WTC11 (cell line): Measurements from ENCODE around the gene SERTAD3. TPM values are rescaled to one million over a fixed set of nuclear protein-coding genes. Genes with fewer than 3 reads are reported as not detected.

ENCODE experiments used
- ATAC-seq: fragments of 200-7000 bp; cut with Tn5 transposase; 2 replicates; pipeline ENCODE4 v1.10.0; 2021; ENCODE audit warnings: mild to moderate bottlenecking, moderate library complexity
- CTCF ChIA-PET: fragments of 300-600 bp; sonication (Branson Sonifier 250); formaldehyde crosslinking; loops from one replicate; lab custom pipeline; 2021; ENCODE audit warnings: antibody characterized with exemption; lab: Charles Lee
- POLR2A ChIA-PET: fragments of 350-600 bp; sonication (Branson Sonifier 250); formaldehyde crosslinking; loops from one replicate; lab custom pipeline; 2021; ENCODE audit warnings: antibody characterized with exemption; lab: Charles Lee
- DNase-seq: peaks from one replicate; pipeline ENCODE4 v3.0.0; 2021; ENCODE audit warnings: low spot score
- H3K27ac Mint-ChIP-seq: 2 replicates; pipeline ENCODE4 v1.8.0; 2021; ENCODE audit warnings: mixed read lengths
- H3K27me3 Mint-ChIP-seq: 2 replicates; pipeline ENCODE4 v1.8.0; 2021; ENCODE audit warnings: low read depth, mild to moderate bottlenecking, moderate library complexity, mixed read lengths
- H3K36me3 Mint-ChIP-seq: 2 replicates; pipeline ENCODE4 v1.8.0; 2021; ENCODE audit warnings: mixed read lengths
- H3K4me1 Mint-ChIP-seq: 2 replicates; pipeline ENCODE4 v1.8.0; 2022; ENCODE audit warnings: mixed read lengths
- H3K4me3 Mint-ChIP-seq: 2 replicates; pipeline ENCODE4 v1.8.0; 2021; ENCODE audit warnings: mild to moderate bottlenecking, moderate library complexity, mixed read lengths
- H3K9me3 Mint-ChIP-seq: 2 replicates; pipeline ENCODE4 v1.8.0; 2021; ENCODE audit warnings: mixed read lengths
- CREM ChIP-seq: sonication (generic); formaldehyde crosslinking; IDR thresholded peaks from 2 replicates; pipeline ENCODE4 v1.8.1; 2022; ENCODE audit warnings: mild to moderate bottlenecking, missing genetic modification reagents, moderate library complexity
- GTF2I ChIP-seq: fragments of 250-450 bp; sonication (Bioruptor Pico); conservative IDR thresholded peaks from 2 replicates; pipeline ENCODE4 v1.4.0; 2021; ENCODE audit warnings: mild to moderate bottlenecking
- NFE2L1 ChIP-seq: sonication (generic); formaldehyde crosslinking; IDR thresholded peaks from 2 replicates; pipeline ENCODE4 v1.8.1; 2023; ENCODE audit warnings: missing genetic modification reagents
- NR1H2 ChIP-seq: sonication (generic); formaldehyde crosslinking; IDR thresholded peaks from 2 replicates; pipeline ENCODE4 v1.9.0; 2021; ENCODE audit warnings: mild to moderate bottlenecking, moderate library complexity, missing genetic modification reagents
- SOX15 ChIP-seq: fragments of 250-450 bp; sonication (Bioruptor Pico); IDR thresholded peaks from 2 replicates; pipeline ENCODE4 v1.9.0; 2021; ENCODE audit warnings: mild to moderate bottlenecking
- ZNF317 ChIP-seq: sonication (generic); formaldehyde crosslinking; IDR thresholded peaks from 2 replicates; pipeline ENCODE4 v1.8.1; 2023; ENCODE audit warnings: low read depth, mild to moderate bottlenecking, moderate library complexity, missing genetic modification reagents, borderline replicate concordance
- ZNF396 ChIP-seq: fragments of 250-450 bp; sonication (Bioruptor Pico); IDR thresholded peaks from 2 replicates; pipeline ENCODE4 v1.8.0; 2021; ENCODE audit warnings: mild to moderate bottlenecking, moderate library complexity, borderline replicate concordance
- total RNA-seq: library from RNA; stranded (reverse); gene quantifications from 3 replicates; pipeline ENCODE4 v1.2.3, GENCODE V29; 2021
- TF ChIP-seq, protein P1 (sequence below): sonication (generic); formaldehyde crosslinking; IDR thresholded peaks from 2 replicates; pipeline ENCODE4 v1.8.1; 2023; ENCODE audit warnings: mild to moderate bottlenecking, moderate library complexity, missing genetic modification reagents
- TF ChIP-seq, protein P2 (sequence below): fragments of 250-450 bp; sonication (Bioruptor Pico); IDR thresholded peaks from 2 replicates; pipeline ENCODE4 v1.9.0; 2021; ENCODE audit warnings: mild to moderate bottlenecking, borderline replicate concordance
- TF ChIP-seq, protein P3 (sequence below): sonication (generic); formaldehyde crosslinking; conservative IDR thresholded peaks from 2 replicates; pipeline ENCODE4 v1.8.1; 2023; ENCODE audit warnings: mild to moderate bottlenecking, low read depth, missing genetic modification reagents, moderate library complexity
- TF ChIP-seq, protein P4 (sequence below): fragments of 250-450 bp; sonication (Bioruptor Pico); IDR thresholded peaks from 2 replicates; pipeline ENCODE4 v1.9.0; 2021; ENCODE audit warnings: mild to moderate bottlenecking

Gene SERTAD3
- total RNA-seq, 1 experiment from 2014 or later, result 33.6 TPM

DNA sequence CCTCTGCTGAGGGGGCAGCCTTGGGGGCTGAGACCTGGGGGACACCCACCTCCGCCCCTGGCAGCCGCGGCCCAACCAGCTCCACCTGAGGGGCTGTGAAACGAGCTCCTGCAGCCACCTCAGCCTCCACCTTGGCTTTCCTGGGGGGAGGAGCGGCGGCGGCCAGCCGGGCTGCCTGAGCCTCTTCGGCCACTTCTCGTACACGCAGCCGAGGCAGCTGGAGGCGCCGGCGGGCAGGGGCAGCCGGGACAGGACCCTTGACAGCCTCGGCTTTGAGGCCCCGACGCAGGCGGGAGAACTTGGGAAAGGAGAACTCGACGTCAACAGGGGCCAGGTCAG, 46.6 kb downstream of the SERTAD3 start:
- peaks cover 6% of the 10 kb centered on the region for H3K4me1 Mint-ChIP-seq
- TF ChIP-seq NR1H2 (CRISPR knock-in tag) (no peak), GTF2I (CRISPR knock-in tag) (no peak), SOX15 (no peak), ZNF396 (no peak), ZNF317 (CRISPR knock-in tag) (no peak), NFE2L1 (CRISPR knock-in tag) (no peak), CREM (CRISPR knock-in tag) (no peak)
- TF ChIP-seq, protein P1, sequence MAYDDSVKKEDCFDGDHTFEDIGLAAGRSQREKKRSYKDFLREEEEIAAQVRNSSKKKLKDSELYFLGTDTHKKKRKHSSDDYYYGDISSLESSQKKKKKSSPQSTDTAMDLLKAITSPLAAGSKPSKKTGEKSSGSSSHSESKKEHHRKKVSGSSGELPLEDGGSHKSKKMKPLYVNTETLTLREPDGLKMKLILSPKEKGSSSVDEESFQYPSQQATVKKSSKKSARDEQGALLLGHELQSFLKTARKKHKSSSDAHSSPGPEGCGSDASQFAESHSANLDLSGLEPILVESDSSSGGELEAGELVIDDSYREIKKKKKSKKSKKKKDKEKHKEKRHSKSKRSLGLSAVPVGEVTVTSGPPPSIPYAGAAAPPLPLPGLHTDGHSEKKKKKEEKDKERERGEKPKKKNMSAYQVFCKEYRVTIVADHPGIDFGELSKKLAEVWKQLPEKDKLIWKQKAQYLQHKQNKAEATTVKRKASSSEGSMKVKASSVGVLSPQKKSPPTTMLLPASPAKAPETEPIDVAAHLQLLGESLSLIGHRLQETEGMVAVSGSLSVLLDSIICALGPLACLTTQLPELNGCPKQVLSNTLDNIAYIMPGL (CRISPR knock-in tag), result no peak
- TF ChIP-seq, all 79 proteins: peak for 0
- H3K9me3 Mint-ChIP-seq, result no peaks in the 10 kb centered on the region
- H3K36me3 Mint-ChIP-seq, result no peaks in the 10 kb centered on the region
- H3K27me3 Mint-ChIP-seq, result peaks cover 37% of the 10 kb centered on the region
- no peak for DNase-seq
- ChIA-PET POLR2A (interaction anchor here (1.1 kb wide), 1 partner anchor 46 kb away, joined by 3 read pairs; no protein-coding TSS in a partner anchor), CTCF (interaction anchor here (1.1 to 1.3 kb wide), 2 partner anchors 23 to 92 kb away, joined by 5 to 6 read pairs; no protein-coding TSS in a partner anchor)
- no peak for ATAC-seq
- H3K4me3 Mint-ChIP-seq, result no peak overlapping the region
- no peak overlapping the region for H3K27ac Mint-ChIP-seq

DNA sequence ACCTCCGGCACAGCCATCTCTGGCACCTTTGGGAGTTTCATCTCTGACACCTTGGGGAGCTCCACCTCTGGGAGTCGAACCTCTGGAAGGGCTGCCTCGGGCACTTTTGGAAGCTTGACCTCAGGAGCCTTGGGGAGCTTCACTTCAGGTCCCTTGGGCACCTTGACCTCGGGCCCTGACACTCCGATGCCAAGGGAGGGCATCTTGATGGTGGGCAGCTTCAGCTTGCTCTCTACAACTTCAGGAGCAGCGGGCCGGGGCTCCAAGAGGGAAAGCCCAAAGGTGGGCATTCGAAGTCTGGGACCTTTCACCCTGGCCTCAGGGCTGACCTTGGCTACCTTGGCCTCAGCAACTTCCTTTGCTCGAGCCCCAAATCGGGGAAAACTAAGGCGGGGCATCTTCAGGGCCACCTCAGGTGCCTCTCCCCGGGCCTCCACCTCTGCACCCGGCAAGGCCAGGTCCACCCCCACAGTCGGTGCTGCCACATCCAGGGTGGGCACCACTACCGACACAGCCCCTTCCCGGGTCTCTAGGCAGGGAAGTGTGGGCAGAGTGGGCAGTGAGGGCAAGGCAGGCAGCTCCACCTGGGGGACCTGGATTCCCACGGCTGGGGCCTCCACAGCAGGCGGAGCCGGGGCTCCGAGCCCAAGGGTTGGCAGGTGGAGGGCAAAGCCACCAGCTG, 47.1 kb downstream of the SERTAD3 start:
- Mint-ChIP-seq H3K4me3 (no peak overlapping the region), H3K27me3 (peaks cover 37% of the 10 kb centered on the region)
- ATAC-seq, result no peak
- TF ChIP-seq, protein P2, sequence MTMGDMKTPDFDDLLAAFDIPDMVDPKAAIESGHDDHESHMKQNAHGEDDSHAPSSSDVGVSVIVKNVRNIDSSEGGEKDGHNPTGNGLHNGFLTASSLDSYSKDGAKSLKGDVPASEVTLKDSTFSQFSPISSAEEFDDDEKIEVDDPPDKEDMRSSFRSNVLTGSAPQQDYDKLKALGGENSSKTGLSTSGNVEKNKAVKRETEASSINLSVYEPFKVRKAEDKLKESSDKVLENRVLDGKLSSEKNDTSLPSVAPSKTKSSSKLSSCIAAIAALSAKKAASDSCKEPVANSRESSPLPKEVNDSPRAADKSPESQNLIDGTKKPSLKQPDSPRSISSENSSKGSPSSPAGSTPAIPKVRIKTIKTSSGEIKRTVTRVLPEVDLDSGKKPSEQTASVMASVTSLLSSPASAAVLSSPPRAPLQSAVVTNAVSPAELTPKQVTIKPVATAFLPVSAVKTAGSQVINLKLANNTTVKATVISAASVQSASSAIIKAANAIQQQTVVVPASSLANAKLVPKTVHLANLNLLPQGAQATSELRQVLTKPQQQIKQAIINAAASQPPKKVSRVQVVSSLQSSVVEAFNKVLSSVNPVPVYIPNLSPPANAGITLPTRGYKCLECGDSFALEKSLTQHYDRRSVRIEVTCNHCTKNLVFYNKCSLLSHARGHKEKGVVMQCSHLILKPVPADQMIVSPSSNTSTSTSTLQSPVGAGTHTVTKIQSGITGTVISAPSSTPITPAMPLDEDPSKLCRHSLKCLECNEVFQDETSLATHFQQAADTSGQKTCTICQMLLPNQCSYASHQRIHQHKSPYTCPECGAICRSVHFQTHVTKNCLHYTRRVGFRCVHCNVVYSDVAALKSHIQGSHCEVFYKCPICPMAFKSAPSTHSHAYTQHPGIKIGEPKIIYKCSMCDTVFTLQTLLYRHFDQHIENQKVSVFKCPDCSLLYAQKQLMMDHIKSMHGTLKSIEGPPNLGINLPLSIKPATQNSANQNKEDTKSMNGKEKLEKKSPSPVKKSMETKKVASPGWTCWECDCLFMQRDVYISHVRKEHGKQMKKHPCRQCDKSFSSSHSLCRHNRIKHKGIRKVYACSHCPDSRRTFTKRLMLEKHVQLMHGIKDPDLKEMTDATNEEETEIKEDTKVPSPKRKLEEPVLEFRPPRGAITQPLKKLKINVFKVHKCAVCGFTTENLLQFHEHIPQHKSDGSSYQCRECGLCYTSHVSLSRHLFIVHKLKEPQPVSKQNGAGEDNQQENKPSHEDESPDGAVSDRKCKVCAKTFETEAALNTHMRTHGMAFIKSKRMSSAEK (CRISPR knock-in tag), result no peak
- TF ChIP-seq, protein P3, sequence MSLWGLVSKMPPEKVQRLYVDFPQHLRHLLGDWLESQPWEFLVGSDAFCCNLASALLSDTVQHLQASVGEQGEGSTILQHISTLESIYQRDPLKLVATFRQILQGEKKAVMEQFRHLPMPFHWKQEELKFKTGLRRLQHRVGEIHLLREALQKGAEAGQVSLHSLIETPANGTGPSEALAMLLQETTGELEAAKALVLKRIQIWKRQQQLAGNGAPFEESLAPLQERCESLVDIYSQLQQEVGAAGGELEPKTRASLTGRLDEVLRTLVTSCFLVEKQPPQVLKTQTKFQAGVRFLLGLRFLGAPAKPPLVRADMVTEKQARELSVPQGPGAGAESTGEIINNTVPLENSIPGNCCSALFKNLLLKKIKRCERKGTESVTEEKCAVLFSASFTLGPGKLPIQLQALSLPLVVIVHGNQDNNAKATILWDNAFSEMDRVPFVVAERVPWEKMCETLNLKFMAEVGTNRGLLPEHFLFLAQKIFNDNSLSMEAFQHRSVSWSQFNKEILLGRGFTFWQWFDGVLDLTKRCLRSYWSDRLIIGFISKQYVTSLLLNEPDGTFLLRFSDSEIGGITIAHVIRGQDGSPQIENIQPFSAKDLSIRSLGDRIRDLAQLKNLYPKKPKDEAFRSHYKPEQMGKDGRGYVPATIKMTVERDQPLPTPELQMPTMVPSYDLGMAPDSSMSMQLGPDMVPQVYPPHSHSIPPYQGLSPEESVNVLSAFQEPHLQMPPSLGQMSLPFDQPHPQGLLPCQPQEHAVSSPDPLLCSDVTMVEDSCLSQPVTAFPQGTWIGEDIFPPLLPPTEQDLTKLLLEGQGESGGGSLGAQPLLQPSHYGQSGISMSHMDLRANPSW (CRISPR knock-in tag), result no peak
- TF ChIP-seq, all 79 proteins: peak for 0
- Mint-ChIP-seq H3K4me1 (peaks cover 6% of the 10 kb centered on the region), H3K9me3 (no peaks in the 10 kb centered on the region), H3K36me3 (no peaks in the 10 kb centered on the region), H3K27ac (no peak overlapping the region)
- POLR2A ChIA-PET, result interaction anchor here (1.1 kb wide), 1 partner anchor 46 kb away, joined by 3 read pairs; no protein-coding TSS in a partner anchor
- DNase-seq, result no peak
- CTCF ChIA-PET, result interaction anchor here (0.7 to 1.6 kb wide), 5 partner anchors 14 to 92 kb away, joined by 3 to 6 read pairs (median 5); partner anchors contain the start of gene BLVRB

DNA sequence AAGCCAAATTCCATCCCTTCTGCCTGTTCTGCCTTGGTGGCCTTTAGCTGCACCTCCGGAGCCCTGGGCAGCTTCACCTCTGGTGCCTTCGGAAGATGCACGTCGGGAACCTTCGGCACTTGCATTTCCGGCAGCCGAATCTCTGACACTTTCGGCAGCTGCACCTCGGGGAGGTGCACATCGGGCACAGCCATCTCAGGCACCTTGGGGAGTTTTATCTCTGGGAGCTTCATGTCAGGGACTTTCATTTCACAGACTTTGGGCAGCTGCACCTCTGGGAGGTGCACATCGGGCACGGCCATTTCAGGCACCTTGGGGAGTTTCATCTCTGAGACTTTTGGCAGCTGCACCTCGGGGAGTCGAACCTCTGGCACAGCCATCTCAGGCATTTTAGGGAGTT, 48.2 kb downstream of the SERTAD3 start:
- ATAC-seq, result no peak
- no peak overlapping the region for H3K27ac Mint-ChIP-seq
- TF ChIP-seq, protein P4, sequence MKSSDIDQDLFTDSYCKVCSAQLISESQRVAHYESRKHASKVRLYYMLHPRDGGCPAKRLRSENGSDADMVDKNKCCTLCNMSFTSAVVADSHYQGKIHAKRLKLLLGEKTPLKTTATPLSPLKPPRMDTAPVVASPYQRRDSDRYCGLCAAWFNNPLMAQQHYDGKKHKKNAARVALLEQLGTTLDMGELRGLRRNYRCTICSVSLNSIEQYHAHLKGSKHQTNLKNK, result no peak
- no peak for TF ChIP-seq NR1H2 (CRISPR knock-in tag)
- TF ChIP-seq, all 79 proteins: peak for 0

More for the DNA sequence above, 48.2 kb downstream of the SERTAD3 start:
- Mint-ChIP-seq H3K4me3 (no peak overlapping the region), H3K36me3 (no peaks in the 10 kb centered on the region), H3K4me1 (peaks cover 6% of the 10 kb centered on the region), H3K27me3 (peaks cover 37% of the 10 kb centered on the region), H3K9me3 (no peaks in the 10 kb centered on the region)
- ChIA-PET CTCF (interaction anchor here (0.5 to 2.0 kb wide), 6 partner anchors 10 to 91 kb away, joined by 3 to 12 read pairs (median 5); partner anchors contain the start of gene BLVRB), POLR2A (no interaction called here)
- DNase-seq, result no peak
